Kidney glomerular epithelial cell (primary cell): ENCODE data around the gene BIN2.
A peak's percentile ranks its signal among the peaks of the same experiment; 100 is the strongest.

Experiments used
- DNase-seq: peaks from one replicate; lab custom pipeline; 2025; lab: John Stamatoyannopoulos, UW

BIN2 gene

DNA sequence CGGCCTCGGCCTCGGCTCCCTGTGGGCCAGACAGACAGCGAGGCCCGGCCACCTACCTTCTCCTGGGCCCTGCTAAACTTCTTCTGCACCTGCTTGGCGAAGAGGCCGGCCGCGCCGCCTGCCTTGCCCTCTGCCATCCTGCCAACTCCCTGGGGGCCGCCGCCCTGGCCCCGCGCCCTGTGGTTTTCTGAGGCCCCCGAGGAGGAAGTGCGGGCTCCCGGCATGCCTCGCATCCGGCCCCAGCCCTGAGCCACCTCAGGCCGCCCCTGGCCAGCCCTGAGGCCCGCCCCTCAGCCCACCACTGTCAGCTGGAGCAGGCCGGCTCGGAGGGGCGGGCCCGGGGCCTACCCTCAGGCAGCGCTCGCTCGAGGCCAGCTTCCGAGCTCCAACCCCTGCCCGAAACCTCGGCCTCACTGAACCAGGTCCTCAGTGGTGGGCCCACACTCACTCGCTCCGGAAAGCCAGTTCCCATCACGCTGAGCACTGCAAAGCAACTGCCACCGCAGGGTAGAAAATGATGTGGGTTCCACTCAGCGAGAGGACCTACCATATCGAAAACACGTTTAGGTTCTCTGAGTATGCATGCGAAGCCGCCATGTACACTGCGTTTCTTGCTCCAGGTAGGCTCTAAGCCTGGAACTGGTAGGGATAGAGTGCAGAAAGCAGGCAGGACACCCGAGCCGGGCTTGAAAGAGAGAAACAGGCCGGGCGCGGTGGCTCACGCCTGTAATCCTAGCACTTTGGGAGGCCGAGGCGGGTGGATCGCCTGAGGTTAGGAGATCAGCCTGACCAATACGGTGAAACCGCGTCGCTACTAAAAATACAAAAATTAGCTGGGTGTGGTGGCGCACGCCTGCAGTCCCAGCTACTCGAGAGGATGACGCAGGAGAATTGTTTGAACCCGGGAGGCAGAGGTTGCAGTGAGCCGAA, at the start of gene BIN2:
Gene BIN2, minus strand, starts transcription at position 209 of the 930 bp plus-strand sequence. Its CDS starts 72 bp downstream, at position 137.
- DNase-seq = no peak

DNA sequence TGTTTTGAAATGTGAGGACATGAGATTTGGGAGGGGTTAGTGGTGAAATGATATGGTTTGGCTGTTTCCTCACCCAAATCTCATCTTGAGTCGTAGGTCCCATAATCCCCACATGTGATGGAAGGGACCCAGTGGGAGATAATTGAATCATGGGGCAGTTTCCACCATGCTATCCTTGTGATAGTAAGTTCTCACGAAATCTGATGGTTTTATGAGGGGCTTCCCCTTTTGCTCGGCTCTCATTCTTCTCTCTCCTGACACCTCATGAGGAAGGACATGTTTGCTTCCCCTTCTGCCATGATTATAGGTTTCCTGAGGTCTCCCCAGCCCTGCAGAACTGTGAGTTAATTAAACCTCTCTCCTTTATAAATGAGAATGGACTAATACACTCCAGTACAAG, 49.2 kb upstream of the BIN2 start:
- DNase-seq = no peak

DNA sequence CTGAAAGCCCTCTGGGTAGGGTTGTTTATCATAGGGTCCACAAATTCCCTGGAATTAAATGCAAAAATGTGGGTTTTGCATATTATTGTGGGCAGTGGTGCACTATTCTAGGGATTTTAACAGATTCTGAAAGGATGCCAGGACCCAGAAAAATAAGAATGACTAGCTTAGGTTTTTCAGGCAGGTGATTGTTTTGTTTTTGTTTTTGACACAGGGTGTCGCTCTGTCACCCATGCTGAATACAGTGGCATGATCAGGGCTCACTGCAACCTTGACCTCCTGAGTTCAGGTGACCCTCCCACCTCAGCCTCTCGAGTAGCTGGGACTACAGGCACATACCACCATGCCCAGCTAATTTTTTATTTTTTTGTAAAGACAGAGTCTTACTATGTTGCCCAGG, 48.0 kb upstream of the BIN2 start:
- peak; percentile 66 for DNase-seq

DNA sequence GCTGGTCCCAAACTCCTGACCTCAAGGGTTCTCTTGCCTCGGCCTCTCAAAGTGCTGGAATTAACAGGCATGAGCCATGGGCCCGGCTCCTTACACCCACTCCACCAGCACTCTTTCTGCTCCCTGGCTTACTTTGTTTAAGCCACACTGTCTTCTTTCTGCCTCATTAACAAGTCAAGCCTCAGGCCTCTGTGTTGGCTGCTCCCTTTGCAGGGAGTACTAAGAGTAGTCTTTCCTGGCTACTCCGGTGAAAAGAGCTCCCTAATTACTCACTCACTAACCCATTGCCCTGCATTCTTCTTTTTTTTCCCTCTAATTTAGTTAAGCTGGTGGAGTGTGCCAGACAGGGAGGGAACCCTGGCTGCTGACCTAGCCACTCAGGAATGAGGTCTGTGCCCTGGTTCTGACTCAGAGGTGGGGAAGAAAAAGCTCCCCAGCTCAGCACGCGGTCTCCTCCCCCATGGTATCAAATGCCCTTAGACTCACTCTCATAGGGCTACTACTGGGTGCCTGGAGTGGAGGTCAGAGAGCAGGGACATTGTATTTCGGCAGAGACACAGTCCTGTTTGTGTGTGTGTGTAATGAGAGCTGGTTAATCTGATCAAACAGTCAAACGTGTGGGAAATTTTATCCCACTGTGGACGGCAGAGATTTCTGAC, 47.5 kb upstream of the BIN2 start:
- peak; percentile 100 for DNase-seq

DNA sequence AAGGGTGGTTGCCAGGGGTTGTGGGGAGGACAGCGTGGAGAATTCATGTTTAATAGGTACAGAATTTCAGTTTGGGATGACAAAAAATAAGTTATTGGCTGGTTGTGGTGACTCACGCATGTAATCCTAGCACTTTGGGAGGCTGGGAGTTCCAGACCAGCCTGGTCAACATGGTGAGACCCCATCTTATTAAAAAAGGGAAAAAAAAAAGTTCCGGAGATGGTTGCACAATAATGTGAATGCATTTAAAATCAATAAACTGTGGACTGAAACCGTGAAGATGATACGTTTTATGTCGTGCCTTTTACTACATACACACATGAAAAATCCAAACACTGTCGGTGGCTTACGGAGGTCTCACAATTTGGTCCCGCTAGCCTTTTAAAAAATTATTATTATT, 46.7 kb upstream of the BIN2 start:
- DNase-seq = no peak

DNA sequence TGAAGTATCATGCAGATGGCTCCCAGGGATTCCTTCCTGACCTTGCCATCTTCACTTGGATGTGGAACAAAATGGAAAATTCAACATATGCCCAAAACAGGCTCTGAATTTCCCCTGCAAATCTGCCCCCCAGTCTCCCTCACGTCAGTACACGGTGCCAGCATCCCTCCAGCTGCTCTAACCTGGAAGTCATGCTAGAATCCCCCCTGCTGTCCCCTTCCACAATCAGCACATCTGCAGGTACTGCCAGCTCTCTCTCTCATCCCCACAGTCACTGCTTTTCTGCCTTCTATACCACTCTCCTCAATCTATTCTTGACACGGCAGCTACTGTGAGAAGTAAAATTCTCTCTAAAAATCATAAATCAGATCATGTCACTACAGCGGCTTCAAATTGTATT, 45.6 kb upstream of the BIN2 start:
- no peak for DNase-seq

DNA sequence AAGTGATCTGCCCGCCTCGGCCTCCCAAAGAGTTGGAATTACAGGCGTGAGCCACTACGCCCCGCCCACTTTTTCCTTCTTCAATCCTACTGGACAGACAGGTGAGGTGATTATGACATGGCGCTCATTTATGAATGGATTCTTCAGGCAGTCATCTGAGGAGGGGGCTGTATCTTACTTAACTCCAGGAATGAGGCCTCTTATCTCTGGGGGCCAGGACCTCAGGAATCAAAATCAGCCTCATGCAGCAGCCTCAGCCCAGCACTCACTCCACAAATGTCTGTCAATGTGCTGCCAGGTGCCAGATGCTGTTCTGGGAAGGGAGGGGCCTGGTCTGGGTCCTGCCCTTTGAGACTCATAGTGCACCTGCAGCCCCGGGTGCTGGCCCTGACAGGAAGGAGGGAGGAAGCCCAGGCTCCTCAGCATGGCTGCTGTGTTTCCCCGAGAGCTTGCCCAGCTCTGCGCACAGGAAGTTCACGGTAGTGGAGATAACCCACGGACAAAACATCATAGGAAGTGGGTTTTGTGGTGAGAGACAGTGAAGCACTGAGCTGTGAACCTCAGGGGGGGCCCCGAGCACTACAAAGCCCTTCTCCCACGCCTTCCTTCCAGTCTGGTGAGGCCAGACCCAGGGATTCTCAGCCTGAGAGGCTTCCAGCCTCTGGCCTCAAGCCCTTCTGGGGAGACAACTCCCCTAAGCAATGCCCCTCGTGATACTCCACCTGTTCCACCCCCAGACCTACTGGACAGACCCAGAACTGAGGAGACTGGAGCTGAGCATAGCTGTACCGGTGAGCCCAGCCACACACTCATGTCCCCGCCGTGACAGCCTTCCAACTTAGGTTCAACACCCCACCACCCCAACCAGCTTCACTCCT, 44.9 kb upstream of the BIN2 start:
- DNase-seq = peak; percentile 55

DNA sequence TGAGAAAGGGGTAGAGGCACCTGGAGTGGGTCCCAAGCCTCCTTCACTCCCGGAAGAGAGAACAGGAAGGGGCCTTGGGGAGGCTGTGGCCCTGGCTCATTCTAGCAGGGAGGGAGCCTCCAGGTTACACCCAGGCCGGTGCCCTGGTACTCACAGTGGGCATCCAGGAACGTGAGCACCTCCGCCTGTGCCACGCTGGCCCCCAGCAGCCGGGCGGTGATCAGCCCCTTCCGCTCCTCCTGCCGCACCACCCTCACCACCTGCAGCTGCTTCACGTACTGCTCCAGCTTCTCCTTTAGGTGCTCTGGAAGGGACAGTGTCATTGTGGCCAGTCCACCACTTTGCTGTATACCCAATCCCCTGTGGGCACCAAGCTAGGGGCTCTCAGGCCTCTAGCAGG, 41.3 kb upstream of the BIN2 start:
- DNase-seq = no peak

DNA sequence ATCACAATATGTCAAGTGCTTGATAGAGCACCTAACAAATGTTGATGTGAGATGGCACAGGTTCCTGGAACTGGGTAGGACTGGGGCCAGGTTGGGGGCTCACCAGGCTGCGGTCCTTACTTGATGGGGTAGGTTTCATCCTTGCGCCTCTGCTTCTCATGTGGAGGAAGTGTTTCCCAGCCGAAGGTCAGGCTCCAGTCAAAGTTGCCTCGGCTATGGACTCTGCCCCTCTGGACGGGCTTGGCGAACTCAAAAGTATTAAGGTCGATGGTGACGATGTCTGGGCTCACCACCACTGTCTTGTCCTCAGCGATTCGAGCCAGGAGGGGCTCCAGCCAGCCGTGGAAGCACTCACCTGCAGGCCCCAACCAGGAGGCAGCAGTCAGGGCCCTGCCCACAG, 40.0 kb upstream of the BIN2 start:
- no peak for DNase-seq

DNA sequence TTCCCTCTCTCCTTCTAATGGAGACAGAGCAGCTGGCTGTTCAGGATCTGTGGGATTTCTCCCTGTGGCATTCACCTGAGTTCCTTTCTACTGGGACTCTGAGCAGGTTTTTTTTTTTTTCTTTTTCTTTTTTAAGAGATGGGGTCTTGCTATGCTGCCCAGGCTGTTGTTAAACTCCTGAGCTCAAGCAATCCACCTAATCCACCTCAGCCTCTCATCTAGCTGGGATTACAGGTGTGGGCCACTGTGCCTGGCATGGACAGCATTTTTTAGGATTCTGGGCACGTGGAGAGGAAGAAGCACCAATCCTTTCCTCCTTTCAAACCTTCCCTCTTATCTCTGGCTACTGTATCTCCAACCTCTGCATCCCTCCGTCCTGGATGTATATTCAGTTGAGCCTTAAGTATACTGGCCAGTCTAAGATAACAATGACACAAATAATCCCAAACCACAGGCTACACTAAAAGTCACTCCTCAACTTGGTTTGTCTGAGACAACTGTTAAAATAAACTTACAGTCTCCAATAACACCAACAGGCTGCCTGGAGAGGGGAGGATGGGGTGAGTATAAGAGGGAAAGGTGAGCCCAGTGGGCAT, 38.9 kb upstream of the BIN2 start:
- no peak for DNase-seq

DNA sequence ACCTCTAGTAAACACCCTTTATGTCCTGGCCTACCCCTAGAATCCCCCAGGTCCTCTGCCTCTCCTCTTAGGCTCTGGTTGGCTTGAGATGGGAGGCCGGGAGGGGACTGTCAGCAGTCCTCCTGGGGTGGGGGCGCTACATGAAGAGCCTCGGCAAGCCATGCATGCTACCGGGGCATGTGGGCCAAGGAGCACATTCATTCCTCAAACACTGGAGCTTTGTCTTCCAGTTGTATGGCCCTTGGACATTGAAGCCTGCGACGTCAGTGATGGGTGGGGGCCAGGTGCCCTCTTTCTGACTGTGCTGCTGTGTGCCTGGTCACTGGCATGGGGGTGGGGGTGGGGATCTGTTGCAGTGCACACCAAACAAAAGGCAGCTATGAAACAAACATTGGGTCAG, 38.3 kb upstream of the BIN2 start:
- no peak for DNase-seq

DNA sequence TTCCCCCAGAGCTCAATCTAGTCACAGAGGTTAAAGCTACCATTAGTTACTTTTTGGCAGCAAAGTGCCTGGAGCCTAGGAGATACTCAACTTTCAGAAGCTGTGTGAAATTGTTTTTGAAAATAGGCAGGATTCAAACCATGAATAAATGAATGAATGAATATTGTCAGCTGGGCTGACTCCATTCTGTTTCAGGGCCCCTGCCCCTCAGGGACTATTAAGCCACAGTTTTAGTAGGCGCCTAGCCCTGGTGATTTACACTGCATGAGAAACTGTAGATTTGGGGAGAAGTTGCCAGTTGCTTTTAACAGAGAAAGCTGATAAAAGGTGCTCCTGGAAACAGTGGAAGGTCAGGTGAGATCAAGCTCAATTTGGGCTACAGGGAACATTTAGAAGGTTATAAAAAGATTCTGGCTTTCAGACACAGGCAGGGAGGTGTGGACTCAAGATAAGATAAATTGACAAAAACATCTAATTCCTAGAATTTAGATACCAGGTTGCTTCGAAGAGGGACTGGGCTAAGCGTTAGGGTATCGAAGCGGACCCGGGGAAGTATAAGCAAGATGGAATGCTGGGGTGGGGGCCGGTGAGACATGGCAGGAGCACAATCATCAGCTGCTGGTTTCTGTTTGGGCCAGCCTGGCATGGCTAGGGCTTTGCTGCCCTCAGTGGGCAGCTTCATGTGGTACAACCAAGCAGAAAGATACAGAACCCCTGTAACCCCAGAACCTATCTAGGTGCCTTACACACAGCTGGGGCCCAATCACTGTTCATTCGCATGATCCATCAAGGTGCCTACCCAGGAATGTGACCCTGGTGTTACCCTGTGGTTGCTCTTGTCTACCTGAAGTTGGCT, 37.4 kb upstream of the BIN2 start:
- no peak for DNase-seq

DNA sequence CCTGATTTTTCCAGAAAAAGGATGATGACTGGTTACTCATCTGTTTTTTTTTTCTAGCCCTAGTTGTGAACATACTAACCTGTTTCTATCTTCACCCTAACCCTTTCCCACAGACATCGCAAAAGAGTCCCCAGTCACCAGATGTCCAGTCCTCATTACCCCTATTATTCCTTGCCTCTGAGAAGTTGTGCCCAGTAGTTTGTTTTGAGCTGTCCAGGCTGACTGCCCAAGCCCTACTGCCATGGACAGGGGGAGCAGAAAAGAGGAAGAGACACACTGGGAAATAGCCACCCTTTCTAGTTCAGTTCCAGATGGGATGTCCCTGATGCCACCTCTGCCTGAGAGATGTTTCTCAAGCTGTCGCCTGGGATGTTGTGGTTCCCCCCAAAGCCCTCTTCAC, 36.3 kb upstream of the BIN2 start:
- no peak for DNase-seq

DNA sequence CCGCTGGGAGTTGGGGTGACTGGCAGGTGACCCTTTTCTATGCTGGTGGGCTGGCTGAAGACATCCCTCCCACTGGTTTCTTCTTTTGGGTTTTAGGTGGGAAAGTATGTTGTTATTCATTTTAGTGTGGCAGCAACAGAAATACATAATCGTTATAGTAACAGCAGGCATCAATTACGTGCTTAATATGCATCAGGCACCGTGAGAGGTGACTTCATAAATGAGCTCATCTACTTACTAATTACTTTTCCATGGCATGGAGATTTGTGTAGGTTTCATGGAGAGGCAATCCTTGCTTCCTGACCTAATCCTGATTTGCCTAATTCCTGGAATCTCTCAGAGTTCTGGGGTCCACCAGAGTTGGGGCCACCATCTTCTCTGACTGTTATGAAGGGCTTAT, 35.9 kb upstream of the BIN2 start:
- no peak for DNase-seq

DNA sequence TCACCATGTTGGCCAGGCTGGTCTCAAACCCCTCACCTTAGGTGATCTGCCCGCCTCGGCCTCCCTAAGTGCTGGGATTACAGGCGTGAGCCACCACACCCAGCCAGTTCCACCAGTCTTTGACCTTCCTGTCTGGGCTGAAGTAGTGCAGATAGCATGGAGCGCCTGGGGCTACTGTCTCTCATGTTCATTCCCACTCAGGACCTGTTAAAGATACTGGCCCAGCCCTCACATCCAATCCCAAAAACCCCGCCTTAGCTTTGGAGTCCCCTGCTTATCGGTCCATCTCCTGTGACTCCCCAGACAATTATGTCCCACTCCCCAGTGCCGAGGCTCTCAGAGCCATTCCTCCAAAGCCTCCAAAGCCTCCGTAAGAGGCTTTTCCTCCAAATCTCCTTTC, 34.5 kb upstream of the BIN2 start:
- no peak for DNase-seq

DNA sequence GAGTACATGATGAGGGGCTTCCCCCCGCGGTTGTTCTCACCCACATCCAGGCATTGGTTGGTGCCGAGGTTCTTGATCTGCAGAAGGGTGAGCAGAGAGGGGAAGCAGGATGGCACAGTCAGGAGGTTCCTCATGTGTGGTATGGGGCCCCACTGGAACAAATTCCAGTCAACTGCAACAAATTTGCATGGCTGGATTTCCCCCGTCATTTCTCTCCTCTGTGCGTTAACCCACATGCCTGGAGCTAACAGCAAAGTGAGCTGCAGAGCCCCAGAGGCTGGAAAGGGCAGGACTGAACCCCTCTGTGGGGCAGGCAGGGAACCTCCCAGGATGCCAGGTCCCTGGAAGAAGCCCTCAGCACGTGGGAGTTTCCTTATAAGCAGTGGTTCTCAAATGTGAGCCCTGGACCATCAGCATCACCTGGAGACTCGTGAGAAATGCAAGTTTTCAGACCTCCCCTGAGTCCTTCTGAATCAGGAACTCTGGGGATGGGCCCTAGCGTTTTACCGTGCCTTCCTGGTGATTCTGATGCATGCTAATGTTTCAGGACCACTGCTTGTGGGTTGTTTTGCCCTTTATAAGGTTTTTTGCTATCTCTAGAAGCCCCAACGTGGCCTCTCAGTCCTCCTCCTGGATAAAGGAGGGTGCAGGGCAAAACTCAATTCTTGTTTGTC, 33.5 kb upstream of the BIN2 start:
- DNase-seq = no peak

DNA sequence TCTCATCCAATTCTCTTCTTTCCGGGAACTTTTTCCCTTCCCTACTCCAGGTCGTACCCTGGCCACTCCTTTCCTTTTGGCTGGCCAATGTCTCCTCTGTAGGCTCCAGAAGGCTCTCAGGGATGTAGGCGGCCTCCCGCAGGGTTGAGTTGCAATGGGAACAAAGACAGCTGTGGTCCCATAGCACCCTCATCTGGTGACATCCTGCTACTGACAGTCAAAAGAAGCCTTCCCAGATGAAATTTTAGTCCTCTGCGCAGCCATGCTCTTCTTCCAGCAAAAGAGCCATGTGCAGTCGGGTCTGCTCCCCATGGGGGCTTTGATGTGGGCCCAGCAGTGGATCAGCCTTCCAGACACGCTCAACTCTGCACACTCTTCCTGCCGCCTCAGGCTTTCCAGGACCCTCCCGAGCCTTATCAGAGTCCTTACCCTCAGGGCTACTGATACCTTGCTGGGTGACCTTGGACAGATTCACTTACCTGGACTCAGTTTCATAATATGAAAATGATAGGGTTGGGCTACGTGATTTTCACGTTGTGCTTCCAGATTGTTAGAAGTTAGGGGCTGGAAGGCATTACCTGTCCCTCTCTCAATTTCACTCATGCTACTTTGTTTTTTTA, 28.0 kb upstream of the BIN2 start:
- DNase-seq = peak; percentile 29

DNA sequence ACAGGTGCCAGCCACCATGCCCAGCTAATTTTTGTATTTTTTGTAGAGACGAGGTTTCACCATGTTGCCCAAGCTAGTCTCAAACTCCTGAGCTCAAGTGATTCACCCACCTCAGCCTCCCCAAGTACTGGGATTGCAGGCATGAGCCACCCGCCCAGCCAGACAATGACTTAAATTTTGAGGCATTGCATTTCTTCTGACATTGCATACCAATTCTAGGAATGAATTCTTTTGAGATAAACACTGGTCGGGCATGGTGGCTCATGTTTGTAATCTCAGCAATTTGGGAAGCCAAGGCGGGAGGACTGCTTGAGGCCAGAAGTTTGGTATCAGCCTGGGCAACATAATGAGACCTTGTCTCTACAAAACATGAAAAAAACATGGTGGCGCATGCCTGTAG, 25.1 kb upstream of the BIN2 start:
- no peak for DNase-seq

DNA sequence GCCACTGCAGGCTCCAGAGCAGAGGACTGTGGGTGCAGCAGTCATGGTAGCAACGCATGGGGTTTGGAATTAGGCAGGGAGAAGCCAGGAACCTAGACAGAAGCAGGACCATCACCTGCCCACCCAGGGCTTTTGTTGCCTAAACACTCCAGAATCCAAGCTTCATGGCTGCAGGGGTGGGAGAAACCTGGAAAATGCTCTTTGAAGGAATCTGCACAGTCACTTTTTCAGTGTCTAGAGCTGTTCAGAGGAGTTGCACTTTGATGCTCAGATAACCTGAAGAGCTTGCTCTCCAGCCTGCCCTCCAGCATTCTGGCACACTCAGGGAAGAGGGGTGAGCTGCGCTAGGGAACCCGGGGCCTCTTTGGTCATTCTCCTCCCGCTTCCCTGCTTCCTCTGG, 24.1 kb upstream of the BIN2 start:
- DNase-seq = no peak

DNA sequence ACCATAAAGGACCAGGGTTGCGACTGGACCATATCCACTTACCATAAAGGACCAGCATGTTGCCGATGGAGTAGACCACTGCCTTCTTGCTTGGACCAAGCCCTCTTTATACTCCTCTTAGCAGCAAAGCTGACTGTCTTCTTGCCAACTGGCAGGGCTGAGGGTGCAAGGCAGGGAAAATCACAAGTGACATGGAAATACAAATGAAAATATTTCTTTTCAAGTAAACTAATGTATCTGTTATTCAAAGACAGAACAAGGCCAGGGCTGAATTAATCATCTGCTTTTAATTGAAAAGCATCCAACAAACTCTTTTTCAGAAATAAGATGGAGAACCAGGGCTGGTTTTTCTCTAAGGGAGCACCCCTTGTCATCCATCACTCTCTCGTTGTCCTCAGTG, 22.6 kb upstream of the BIN2 start, which contains the start of gene CELA1:
Gene CELA1, minus strand, starts transcription at position 99 of the 400 bp plus-strand sequence. Its CDS starts 41 bp downstream, at position 58.
- DNase-seq = no peak
